ENCODE results near the gene FKBP1A. TPM values are rescaled to one million over a fixed set of nuclear protein-coding genes. Genes with fewer than 3 reads are reported as not detected.

Gene FKBP1A
- total RNA-seq, 1 donor from 2014 or later: 212 TPM

DNA sequence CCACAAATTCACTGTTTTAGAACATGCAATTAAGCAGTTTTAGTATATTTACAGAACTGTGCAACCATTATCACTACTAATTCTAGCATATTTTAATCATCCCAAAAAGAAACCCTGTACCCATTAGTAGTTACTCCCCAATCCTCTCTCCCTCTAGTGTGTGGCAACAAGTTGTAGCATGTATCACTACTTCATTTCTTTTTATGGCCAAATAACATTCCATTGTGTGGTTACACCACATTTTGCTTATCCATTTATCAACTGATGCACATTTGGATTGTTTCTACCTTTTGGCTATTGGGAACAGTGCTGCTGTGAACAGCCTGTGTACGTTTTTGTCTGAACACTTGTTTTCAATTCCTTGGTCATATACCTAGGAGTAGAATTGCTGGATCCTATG, 31.5 kb upstream of the FKBP1A start:
- no peaks in the 10 kb centered on the region for H3K4me1 ChIP-seq

DNA sequence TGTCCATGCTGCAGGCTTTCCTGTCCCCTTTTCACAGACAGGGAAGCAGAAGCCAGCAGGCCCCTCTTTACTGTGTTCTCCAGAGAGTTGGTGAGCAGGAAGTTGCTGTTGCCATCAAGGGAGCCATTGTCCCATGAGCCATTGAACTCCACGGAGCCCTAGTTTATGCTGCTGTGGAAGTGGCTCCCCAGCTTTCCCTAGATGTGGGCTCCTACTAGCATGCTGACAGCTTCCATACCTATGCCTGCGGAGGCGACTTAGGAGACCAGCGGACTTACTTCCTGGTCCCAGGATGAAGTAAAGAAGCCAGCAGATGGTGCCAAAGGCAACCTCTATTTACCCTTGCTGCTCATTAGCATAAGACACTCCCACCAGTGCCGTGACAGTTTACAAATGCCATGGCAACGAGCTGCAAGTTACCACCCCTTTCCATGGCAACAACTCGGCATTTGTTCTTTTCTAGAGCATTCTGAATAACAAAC, 30.8 kb upstream of the FKBP1A start:
- peaks cover 4% of the 10 kb centered on the region for H3K9me3 ChIP-seq
- H3K4me3 ChIP-seq: no peak overlapping the region
- H3K27ac ChIP-seq: no peak overlapping the region
- H3K36me3 ChIP-seq: no peaks in the 10 kb centered on the region
- H3K4me1 ChIP-seq: no peaks in the 10 kb centered on the region
- no peaks in the 10 kb centered on the region for H3K27me3 ChIP-seq
- no peak for DNase-seq (ENCODE audit: extremely low spot score in 2 of 2)
- no peak for TF ChIP-seq POLR2AphosphoS5 (IDR thresholded peaks at IDR 0.05; ENCODE audit: insufficient read depth in 1 of 2, low read depth in 1 of 2)
- TF ChIP-seq, protein P1, sequence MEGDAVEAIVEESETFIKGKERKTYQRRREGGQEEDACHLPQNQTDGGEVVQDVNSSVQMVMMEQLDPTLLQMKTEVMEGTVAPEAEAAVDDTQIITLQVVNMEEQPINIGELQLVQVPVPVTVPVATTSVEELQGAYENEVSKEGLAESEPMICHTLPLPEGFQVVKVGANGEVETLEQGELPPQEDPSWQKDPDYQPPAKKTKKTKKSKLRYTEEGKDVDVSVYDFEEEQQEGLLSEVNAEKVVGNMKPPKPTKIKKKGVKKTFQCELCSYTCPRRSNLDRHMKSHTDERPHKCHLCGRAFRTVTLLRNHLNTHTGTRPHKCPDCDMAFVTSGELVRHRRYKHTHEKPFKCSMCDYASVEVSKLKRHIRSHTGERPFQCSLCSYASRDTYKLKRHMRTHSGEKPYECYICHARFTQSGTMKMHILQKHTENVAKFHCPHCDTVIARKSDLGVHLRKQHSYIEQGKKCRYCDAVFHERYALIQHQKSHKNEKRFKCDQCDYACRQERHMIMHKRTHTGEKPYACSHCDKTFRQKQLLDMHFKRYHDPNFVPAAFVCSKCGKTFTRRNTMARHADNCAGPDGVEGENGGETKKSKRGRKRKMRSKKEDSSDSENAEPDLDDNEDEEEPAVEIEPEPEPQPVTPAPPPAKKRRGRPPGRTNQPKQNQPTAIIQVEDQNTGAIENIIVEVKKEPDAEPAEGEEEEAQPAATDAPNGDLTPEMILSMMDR (IDR thresholded peaks at IDR 0.05): no peak
- intact Hi-C loops (cut with DNase I): no loop called here

More for the DNA sequence above, 31.5 kb upstream of the FKBP1A start:
- H3K4me3 ChIP-seq: no peak overlapping the region
- no peaks in the 10 kb centered on the region for H3K27me3 ChIP-seq
- no peaks in the 10 kb centered on the region for H3K36me3 ChIP-seq
- no peak overlapping the region for H3K27ac ChIP-seq
- no peak for DNase-seq (ENCODE audit: extremely low spot score in 2 of 2)
- TF ChIP-seq, protein P1 (IDR thresholded peaks at IDR 0.05): no peak
- TF ChIP-seq POLR2AphosphoS5 (IDR thresholded peaks at IDR 0.05; ENCODE audit: insufficient read depth in 1 of 2, low read depth in 1 of 2) (no peak), POLR2A (IDR thresholded peaks at IDR 0.05) (no peak)
- H3K9me3 ChIP-seq: peaks cover 4% of the 10 kb centered on the region
- intact Hi-C loops (cut with DNase I): no loop called here

DNA sequence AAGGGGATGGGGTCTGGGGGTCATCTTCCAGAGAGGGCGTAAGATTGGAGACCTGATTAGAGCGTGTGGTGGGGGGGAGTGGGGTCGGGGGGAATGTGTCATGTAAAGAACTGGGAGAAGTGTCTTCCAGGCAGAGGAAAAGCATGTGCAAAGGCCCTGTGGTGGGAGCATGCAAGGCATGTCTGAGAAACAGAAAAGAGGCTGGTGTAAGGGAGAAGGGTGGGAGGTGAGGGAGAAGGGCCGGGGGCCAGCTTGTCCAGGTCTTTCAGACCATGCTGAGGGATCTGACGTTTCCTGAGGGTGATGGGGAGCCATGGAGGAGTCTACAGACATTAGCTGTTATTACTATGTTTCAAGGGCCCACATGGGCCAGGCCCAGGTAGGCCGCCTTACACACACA, 30.4 kb upstream of the FKBP1A start:
- Histone ChIP-seq H3K4me3 (no peak overlapping the region), H3K9me3 (peaks cover 4% of the 10 kb centered on the region), H3K36me3 (no peaks in the 10 kb centered on the region), H3K27me3 (no peaks in the 10 kb centered on the region), H3K4me1 (no peaks in the 10 kb centered on the region), H3K27ac (no peak overlapping the region)
- TF ChIP-seq POLR2AphosphoS5 (IDR thresholded peaks at IDR 0.05; ENCODE audit: insufficient read depth in 1 of 2, low read depth in 1 of 2) (no peak), POLR2A (IDR thresholded peaks at IDR 0.05) (no peak)
- TF ChIP-seq, protein P1 (IDR thresholded peaks at IDR 0.05): no peak
- intact Hi-C loops (cut with DNase I): no loop called here
- no peak for DNase-seq (ENCODE audit: extremely low spot score in 2 of 2)

DNA sequence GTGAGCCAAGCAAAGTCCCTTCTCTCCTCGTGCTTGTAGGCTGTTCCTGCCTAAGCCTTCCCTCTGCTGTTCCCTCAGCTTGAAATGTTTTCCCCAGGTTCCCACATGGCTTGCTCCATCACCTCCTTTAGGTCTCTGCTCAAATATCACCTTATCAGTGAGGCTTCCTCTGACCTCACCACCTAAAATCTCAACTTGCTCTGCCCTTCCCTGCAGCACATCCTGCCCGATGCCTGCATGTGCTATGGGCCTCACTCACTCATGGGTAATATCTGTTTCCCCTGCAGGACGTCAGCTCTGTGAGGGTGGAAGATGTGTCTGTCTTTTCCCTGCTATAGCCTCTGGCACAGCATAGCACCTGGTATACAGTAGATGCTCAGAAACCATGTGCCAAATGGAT, 29.9 kb upstream of the FKBP1A start:
- TF ChIP-seq POLR2A (IDR thresholded peaks at IDR 0.05) (no peak), POLR2AphosphoS5 (IDR thresholded peaks at IDR 0.05; ENCODE audit: insufficient read depth in 1 of 2, low read depth in 1 of 2) (no peak)
- TF ChIP-seq, protein P1 (IDR thresholded peaks at IDR 0.05): no peak
- Histone ChIP-seq H3K36me3 (no peaks in the 10 kb centered on the region), H3K27ac (no peak overlapping the region), H3K4me3 (no peak overlapping the region), H3K27me3 (no peaks in the 10 kb centered on the region), H3K9me3 (peaks cover 4% of the 10 kb centered on the region), H3K4me1 (no peaks in the 10 kb centered on the region)
- intact Hi-C loops (cut with DNase I): no loop called here
- DNase-seq (ENCODE audit: extremely low spot score in 2 of 2): no peak

DNA sequence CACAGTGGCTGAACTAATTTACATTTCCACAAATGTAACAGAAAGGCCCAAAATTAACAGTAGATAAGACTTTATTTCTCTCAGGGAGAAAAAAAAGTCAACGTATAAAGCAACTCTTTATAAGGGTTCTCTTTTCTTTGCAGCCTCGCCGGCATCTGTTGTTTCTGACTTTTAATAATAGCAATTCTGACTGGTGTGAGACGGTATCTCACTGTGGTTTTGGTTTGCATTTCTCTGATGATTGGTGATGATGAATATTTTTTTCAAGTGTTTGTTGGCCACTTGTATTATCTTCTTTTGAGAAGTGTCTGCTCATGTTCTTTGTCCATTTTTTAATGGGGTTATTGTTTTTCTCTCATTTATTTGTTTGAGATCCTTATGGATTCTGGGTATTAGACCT, 27.2 kb upstream of the FKBP1A start:
- no peaks in the 10 kb centered on the region for H3K4me1 ChIP-seq
- intact Hi-C loops (cut with DNase I): no loop called here
- TF ChIP-seq POLR2AphosphoS5 (IDR thresholded peaks at IDR 0.05; ENCODE audit: insufficient read depth in 1 of 2, low read depth in 1 of 2): no peak
- TF ChIP-seq POLR2A (IDR thresholded peaks at IDR 0.05): no peak
- TF ChIP-seq, protein P1 (IDR thresholded peaks at IDR 0.05): no peak
- no peak for DNase-seq (ENCODE audit: extremely low spot score in 2 of 2)
- H3K36me3 ChIP-seq: no peaks in the 10 kb centered on the region
- H3K27ac ChIP-seq: no peak overlapping the region
- peaks cover 4% of the 10 kb centered on the region for H3K9me3 ChIP-seq
- no peak overlapping the region for H3K4me3 ChIP-seq
- no peaks in the 10 kb centered on the region for H3K27me3 ChIP-seq
